ENCODE measurements around the gene OIT3.

Gene OIT3

GRCh38 chr10:72893136-72893798 is at the start of gene OIT3:
OIT3 (plus strand) TSS chr10:72893739; CDS start chr10:72893799, 60 bp downstream.
- no peak for FAIRE-seq

- FAIRE-seq = no peak
Observed at GRCh38 chr10:72846238-72846637, 47.3 kb upstream of the OIT3 start.

GRCh38 chr10:72847681-72848080 is 45.9 kb upstream of the OIT3 start:
- no peak for FAIRE-seq

GRCh38 chr10:72850861-72851260 is 42.7 kb upstream of the OIT3 start:
- FAIRE-seq = no peak

- FAIRE-seq = no peak
Observed at GRCh38 chr10:72851509-72851908, 42.0 kb upstream of the OIT3 start.

- no peak for FAIRE-seq
Observed at GRCh38 chr10:72852508-72852907, 41.0 kb upstream of the OIT3 start.

GRCh38 chr10:72855129-72855528 is 38.4 kb upstream of the OIT3 start:
- FAIRE-seq = no peak

GRCh38 chr10:72855790-72856189 is 37.7 kb upstream of the OIT3 start:
- no peak for FAIRE-seq

GRCh38 chr10:72858067-72858466 is 35.5 kb upstream of the OIT3 start:
- no peak for FAIRE-seq

GRCh38 chr10:72862957-72863356 is 30.6 kb upstream of the OIT3 start:
- FAIRE-seq = no peak

- no peak for FAIRE-seq
Observed at GRCh38 chr10:72875250-72876055, 18.1 kb upstream of the OIT3 start.

- FAIRE-seq = no peak
Observed at GRCh38 chr10:72879245-72879644, 14.3 kb upstream of the OIT3 start.

- no peak for FAIRE-seq
Observed at GRCh38 chr10:72881291-72881690, 12.2 kb upstream of the OIT3 start.

GRCh38 chr10:72883861-72884260 is 9.7 kb upstream of the OIT3 start:
- FAIRE-seq = no peak

GRCh38 chr10:72885953-72886352 is 7.6 kb upstream of the OIT3 start:
- no peak for FAIRE-seq

GRCh38 chr10:72886621-72887020 is 6.9 kb upstream of the OIT3 start:
- FAIRE-seq = no peak

- no peak for FAIRE-seq
Observed at GRCh38 chr10:72887043-72887442, 6.5 kb upstream of the OIT3 start.

GRCh38 chr10:72888151-72888638 is 5.3 kb upstream of the OIT3 start:
- no peak for FAIRE-seq

- no peak for FAIRE-seq
Observed at GRCh38 chr10:72889391-72889831, 4.1 kb upstream of the OIT3 start.

- no peak for FAIRE-seq
Observed at GRCh38 chr10:72890086-72890485, 3.5 kb upstream of the OIT3 start.

GRCh38 chr10:72895236-72895850 is 1.8 kb downstream of the OIT3 start:
- FAIRE-seq = no peak

- no peak for FAIRE-seq
Observed at GRCh38 chr10:72898616-72899015, 5.1 kb downstream of the OIT3 start.

- no peak for FAIRE-seq
Observed at GRCh38 chr10:72899545-72899944, 6.0 kb downstream of the OIT3 start.
